Endothelial cell (in vitro differentiated cells): ENCODE data around the gene LCA5. TPM values are rescaled to one million over a fixed set of nuclear protein-coding genes. Genes with fewer than 3 reads are reported as not detected.

Source experiments
- DNase-seq: peaks from one replicate; pipeline ENCODE4 v3.0.0; 2021; ENCODE audit warnings: low spot score
- H3K27ac Mint-ChIP-seq: one replicate; pipeline ENCODE4 v1.8.0; 2021; ENCODE audit warnings: mixed read lengths, inconsistent platforms; ENCODE audit not compliant: unreplicated experiment
- H3K27me3 Mint-ChIP-seq: one replicate; pipeline ENCODE4 v1.8.0; 2021; ENCODE audit warnings: mild to moderate bottlenecking, moderate library complexity, mixed read lengths, inconsistent platforms; ENCODE audit not compliant: unreplicated experiment
- H3K36me3 Mint-ChIP-seq: one replicate; pipeline ENCODE4 v1.8.0; 2021; ENCODE audit warnings: mild to moderate bottlenecking, low read depth, mixed read lengths, inconsistent platforms; ENCODE audit not compliant: unreplicated experiment
- H3K4me1 Mint-ChIP-seq: one replicate; pipeline ENCODE4 v1.8.0; 2021; ENCODE audit warnings: mild to moderate bottlenecking, mixed read lengths, inconsistent platforms; ENCODE audit not compliant: unreplicated experiment
- H3K4me3 Mint-ChIP-seq: one replicate; pipeline ENCODE4 v1.8.0; 2021; ENCODE audit warnings: mild to moderate bottlenecking, mixed read lengths, inconsistent platforms; ENCODE audit not compliant: unreplicated experiment
- H3K9me3 Mint-ChIP-seq: one replicate; pipeline ENCODE4 v1.8.0; 2021; ENCODE audit warnings: mixed read lengths, inconsistent platforms; ENCODE audit not compliant: unreplicated experiment
- CTCF ChIP-seq: fragments of 200-600 bp; sonication (generic); IDR thresholded peaks from one replicate; pipeline ENCODE4 v1.5.0; 2021; ENCODE audit warnings: antibody characterized with exemption; ENCODE audit not compliant: unreplicated experiment
- total RNA-seq: library from RNA; stranded (reverse); fragmentation: NEBNext Ultra II Directional; extraction: Animal tissue kit (Norgen Biotek cat#: 25700); gene quantifications from one replicate; pipeline ENCODE4 v1.2.1, GENCODE V29; 2021; ENCODE audit not compliant: unreplicated experiment

The LCA5 gene
- total RNA-seq, 1 donor from 2014 or later: 3.6 TPM

DNA sequence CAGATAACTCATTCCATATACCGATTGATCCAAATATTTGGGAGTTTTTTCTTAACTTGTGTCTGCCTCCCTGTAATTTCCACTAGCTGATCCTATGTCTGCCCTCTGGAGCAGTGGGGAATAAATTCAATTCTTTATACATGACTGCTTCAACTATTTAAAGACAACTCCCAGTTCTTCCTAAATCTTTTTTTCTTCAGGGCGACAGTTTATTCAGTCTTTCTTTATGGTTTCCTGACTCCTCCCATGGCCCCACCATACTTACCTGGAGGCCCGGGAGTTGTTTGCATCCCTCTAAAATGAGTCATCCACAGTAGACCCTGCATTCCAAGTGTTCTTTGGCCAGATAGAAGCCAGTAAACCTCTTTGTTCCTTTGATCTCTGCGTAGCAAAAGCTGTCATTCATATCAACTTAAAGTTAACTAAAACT lies 73.6 kb downstream of the LCA5 start:
- DNase-seq: no peak
- no peak overlapping the region for H3K27ac Mint-ChIP-seq
- no peak for TF ChIP-seq CTCF
- no peaks in the 10 kb centered on the region for H3K4me1 Mint-ChIP-seq
- no peaks in the 10 kb centered on the region for H3K36me3 Mint-ChIP-seq
- no peaks in the 10 kb centered on the region for H3K9me3 Mint-ChIP-seq
- H3K4me3 Mint-ChIP-seq: no peak overlapping the region
- no peaks in the 10 kb centered on the region for H3K27me3 Mint-ChIP-seq

GRCh38 chr6:79461205-79461604 lies 76.0 kb downstream of the LCA5 start:
- TF ChIP-seq CTCF: no peak
- H3K27me3 Mint-ChIP-seq: no peaks in the 10 kb centered on the region
- H3K4me1 Mint-ChIP-seq: no peaks in the 10 kb centered on the region
- H3K36me3 Mint-ChIP-seq: no peaks in the 10 kb centered on the region
- DNase-seq: no peak
- no peak overlapping the region for H3K27ac Mint-ChIP-seq
- H3K4me3 Mint-ChIP-seq: no peak overlapping the region
- no peaks in the 10 kb centered on the region for H3K9me3 Mint-ChIP-seq

GRCh38 chr6:79455446-79455845 lies 81.8 kb downstream of the LCA5 start:
- Mint-ChIP-seq H3K9me3 (no peaks in the 10 kb centered on the region), H3K27me3 (peaks cover 2% of the 10 kb centered on the region), H3K36me3 (no peaks in the 10 kb centered on the region), H3K4me1 (no peaks in the 10 kb centered on the region), H3K27ac (no peak overlapping the region), H3K4me3 (no peak overlapping the region)
- TF ChIP-seq CTCF: no peak
- DNase-seq: no peak

DNA sequence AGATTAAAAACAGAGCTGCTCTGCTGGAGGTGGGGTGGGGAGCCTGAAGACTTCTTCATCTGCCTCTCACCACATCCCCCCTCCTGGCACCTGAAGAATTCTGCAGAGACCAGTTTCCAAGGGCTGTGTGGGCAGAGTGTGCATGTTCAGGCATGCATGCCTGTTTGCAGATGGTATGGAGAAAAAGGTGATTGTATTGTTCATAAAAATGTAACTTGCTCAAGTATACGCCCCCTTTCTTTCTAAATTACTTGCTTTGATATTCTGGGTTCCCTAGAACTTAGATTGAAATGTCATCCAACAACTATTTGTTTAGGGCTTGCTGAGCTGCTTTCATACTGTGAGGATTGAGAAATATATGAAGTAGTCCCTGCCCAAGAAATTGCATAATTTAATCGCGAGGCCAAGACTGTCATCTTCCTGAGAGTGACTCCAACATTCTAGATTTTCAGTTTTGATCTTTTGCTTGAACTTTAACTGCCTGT lies 83.6 kb downstream of the LCA5 start:
- H3K27me3 Mint-ChIP-seq: peaks cover 2% of the 10 kb centered on the region
- no peak overlapping the region for H3K4me3 Mint-ChIP-seq
- H3K36me3 Mint-ChIP-seq: no peaks in the 10 kb centered on the region
- no peak overlapping the region for H3K27ac Mint-ChIP-seq
- H3K4me1 Mint-ChIP-seq: no peaks in the 10 kb centered on the region
- H3K9me3 Mint-ChIP-seq: no peaks in the 10 kb centered on the region
- TF ChIP-seq CTCF: no peak
- no peak for DNase-seq

GRCh38 chr6:79450984-79451383 lies 86.2 kb downstream of the LCA5 start:
- H3K9me3 Mint-ChIP-seq: no peaks in the 10 kb centered on the region
- TF ChIP-seq CTCF: no peak

More at GRCh38 chr6:79450984-79451383, 86.2 kb downstream of the LCA5 start:
- Mint-ChIP-seq H3K4me3 (no peak overlapping the region), H3K4me1 (no peaks in the 10 kb centered on the region), H3K27me3 (peaks cover 4% of the 10 kb centered on the region), H3K27ac (no peak overlapping the region), H3K36me3 (no peaks in the 10 kb centered on the region)
- DNase-seq: no peak
